AG04449 (cell line): ENCODE data around the gene TTC8.

Experiments
- CTCF ChIA-PET: fragments of 350-600 bp; formaldehyde crosslinking; extraction: SDS; loops from one replicate; lab custom pipeline; 2021; ENCODE audit warnings: antibody characterized with exemption; lab: Yijun Ruan, JAX
- POLR2A ChIA-PET: fragments of 400-600, 350-600 bp; formaldehyde crosslinking; extraction: SDS; loops from one replicate; lab custom pipeline; 2020; ENCODE audit warnings: antibody characterized with exemption, inconsistent platforms; lab: Yijun Ruan, JAX
- DNase-seq: peaks from one replicate; pipeline ENCODE4 v3.0.0-alpha.2; 2010; ENCODE audit warnings: low read depth, low spot score
- H3K4me3 ChIP-seq: 2 replicates; pipeline ENCODE4 v1.5.1; 2011; ENCODE audit warnings: low read depth, mild to moderate bottlenecking, control low read depth, low read length
- CTCF ChIP-seq: IDR thresholded peaks from one replicate; pipeline ENCODE4 v1.5.1; 2011; ENCODE audit warnings: mild to moderate bottlenecking, moderate library complexity, low read length, control low read depth, inconsistent platforms; ENCODE audit not compliant: insufficient read depth; ENCODE audit errors: missing control alignments

Gene TTC8

GRCh38 chr14:88840926-88841325 lies 16.5 kb downstream of the TTC8 start:
- POLR2A ChIA-PET = interaction anchor here (1.4 kb wide), 1 partner anchor 17 kb away, joined by 6 read pairs; the partner anchor contains the start of gene TTC8
- no peak for TF ChIP-seq CTCF
- CTCF ChIA-PET = interaction anchor here (1.0 kb wide), 1 partner anchor 37 kb away, joined by 3 read pairs; no protein-coding TSS in a partner anchor
- DNase-seq = no peak
- no peak overlapping the region for H3K4me3 ChIP-seq

GRCh38 chr14:88841741-88842140 lies 17.3 kb downstream of the TTC8 start:
- DNase-seq = no peak
- ChIA-PET POLR2A (interaction anchor here (1.4 kb wide), 1 partner anchor 17 kb away, joined by 6 read pairs; the partner anchor contains the start of gene TTC8), CTCF (no interaction called here)
- no peak for TF ChIP-seq CTCF
- H3K4me3 ChIP-seq = no peak overlapping the region

GRCh38 chr14:88842414-88842813 lies 18.0 kb downstream of the TTC8 start:
- no peak for DNase-seq
- ChIA-PET POLR2A (interaction anchor here (1.4 kb wide), 1 partner anchor 18 kb away, joined by 6 read pairs; the partner anchor contains the start of gene TTC8), CTCF (no interaction called here)
- no peak for TF ChIP-seq CTCF
- H3K4me3 ChIP-seq = no peak overlapping the region

- TF ChIP-seq CTCF = no peak
- no peak overlapping the region for H3K4me3 ChIP-seq
- no peak for DNase-seq
- CTCF ChIA-PET = interaction anchor here (1.4 kb wide), 1 partner anchor 178 kb away, joined by 4 read pairs; no protein-coding TSS in a partner anchor
- POLR2A ChIA-PET = no interaction called here
These were observed 20.6 kb downstream of the TTC8 start for GRCh38 chr14:88844980-88845491.

GRCh38 chr14:88848571-88848970 lies 24.1 kb downstream of the TTC8 start:
- ChIA-PET POLR2A (no interaction called here), CTCF (no interaction called here)
- H3K4me3 ChIP-seq = no peak overlapping the region
- no peak for DNase-seq
- TF ChIP-seq CTCF = no peak

- TF ChIP-seq CTCF = no peak
- ChIA-PET POLR2A (no interaction called here), CTCF (interaction anchor here (0.7 to 1.0 kb wide), 5 partner anchors 11 to 357 kb away, joined by 3 to 5 read pairs (median 3); no protein-coding TSS in a partner anchor)
- no peak for DNase-seq
- no peak overlapping the region for H3K4me3 ChIP-seq
These were observed 25.3 kb downstream of the TTC8 start for GRCh38 chr14:88849716-88850115.
